Uterus (tissue), 2 donors: ENCODE data around the gene MYO1F.

Source experiments
- POLR2A ChIP-seq, 2 donors: fragments of 450-650 bp; IDR thresholded peaks; one replicate each; pipeline ENCODE4 v1.6.1; 2016; ENCODE audit warnings: antibody characterized with exemption in 2 of 2, mild to moderate bottlenecking in 1 of 2, moderate library complexity in 1 of 2
- TF ChIP-seq, protein P1 (sequence below), 4 experiments: fragments of 200-600 bp in 2 of 4; fragments of 450-650 bp in 2 of 4; sonication (generic) in 2 of 4; IDR thresholded peaks; one replicate each; pipeline ENCODE4 v1.5.1; 2016 to 2019; ENCODE audit warnings: antibody characterized with exemption in 4 of 4, mild to moderate bottlenecking in 2 of 4, moderate library complexity in 1 of 4

DNA sequence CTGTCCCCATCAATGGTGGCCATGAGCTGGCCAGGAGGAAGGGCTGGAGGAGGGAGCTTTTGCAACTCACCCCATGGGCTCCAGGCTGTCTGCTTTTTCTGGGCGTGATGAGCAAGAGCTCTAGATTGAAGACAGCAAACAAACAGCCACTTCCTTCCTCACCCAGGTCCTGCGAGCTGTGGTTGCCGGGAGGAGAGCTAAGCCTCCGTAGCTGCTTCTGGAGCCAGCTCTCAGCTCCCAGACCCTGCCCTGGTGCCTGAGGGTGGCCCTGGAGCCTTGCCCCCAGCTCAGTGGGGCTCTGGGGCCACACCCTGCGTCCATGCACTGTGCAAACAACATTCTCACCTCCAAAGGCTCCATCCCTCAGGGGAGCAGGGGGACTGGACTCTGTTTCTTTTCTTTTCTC lies 6.2 kb downstream of the MYO1F start:
- TF ChIP-seq, protein P1, sequence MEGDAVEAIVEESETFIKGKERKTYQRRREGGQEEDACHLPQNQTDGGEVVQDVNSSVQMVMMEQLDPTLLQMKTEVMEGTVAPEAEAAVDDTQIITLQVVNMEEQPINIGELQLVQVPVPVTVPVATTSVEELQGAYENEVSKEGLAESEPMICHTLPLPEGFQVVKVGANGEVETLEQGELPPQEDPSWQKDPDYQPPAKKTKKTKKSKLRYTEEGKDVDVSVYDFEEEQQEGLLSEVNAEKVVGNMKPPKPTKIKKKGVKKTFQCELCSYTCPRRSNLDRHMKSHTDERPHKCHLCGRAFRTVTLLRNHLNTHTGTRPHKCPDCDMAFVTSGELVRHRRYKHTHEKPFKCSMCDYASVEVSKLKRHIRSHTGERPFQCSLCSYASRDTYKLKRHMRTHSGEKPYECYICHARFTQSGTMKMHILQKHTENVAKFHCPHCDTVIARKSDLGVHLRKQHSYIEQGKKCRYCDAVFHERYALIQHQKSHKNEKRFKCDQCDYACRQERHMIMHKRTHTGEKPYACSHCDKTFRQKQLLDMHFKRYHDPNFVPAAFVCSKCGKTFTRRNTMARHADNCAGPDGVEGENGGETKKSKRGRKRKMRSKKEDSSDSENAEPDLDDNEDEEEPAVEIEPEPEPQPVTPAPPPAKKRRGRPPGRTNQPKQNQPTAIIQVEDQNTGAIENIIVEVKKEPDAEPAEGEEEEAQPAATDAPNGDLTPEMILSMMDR (IDR thresholded peaks at IDR 0.05): no peak
- TF ChIP-seq POLR2A (IDR thresholded peaks at IDR 0.05): no peak
